Measurements from ENCODE around the gene GFOD1. TPM values are rescaled to one million over a fixed set of nuclear protein-coding genes. Genes with fewer than 3 reads are reported as not detected.

Gene GFOD1
- total RNA-seq, 1 donor from 2014 or later = 8.4 TPM

DNA sequence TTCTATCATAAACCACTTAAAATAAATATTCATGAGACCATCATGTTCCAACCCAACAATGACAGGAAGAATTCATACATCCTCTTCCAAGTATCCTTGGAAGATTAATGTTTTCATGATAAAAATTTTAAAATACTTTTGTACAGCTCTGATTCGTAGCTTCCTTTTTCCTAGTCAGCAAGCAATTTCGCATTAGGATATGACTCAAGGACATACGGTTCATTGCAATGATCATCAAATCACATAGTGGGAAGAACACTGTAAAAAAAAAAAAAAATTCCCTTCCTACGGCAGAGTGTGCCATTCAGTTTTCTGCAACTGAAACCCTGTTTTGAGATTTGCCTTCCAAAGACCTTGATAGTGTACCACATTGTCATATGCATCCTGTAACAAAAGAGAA, 35.3 kb upstream of the GFOD1 start:
- POLR2A ChIA-PET = no interaction called here
- H3K9me3 Mint-ChIP-seq = no peaks in the 10 kb centered on the region

DNA sequence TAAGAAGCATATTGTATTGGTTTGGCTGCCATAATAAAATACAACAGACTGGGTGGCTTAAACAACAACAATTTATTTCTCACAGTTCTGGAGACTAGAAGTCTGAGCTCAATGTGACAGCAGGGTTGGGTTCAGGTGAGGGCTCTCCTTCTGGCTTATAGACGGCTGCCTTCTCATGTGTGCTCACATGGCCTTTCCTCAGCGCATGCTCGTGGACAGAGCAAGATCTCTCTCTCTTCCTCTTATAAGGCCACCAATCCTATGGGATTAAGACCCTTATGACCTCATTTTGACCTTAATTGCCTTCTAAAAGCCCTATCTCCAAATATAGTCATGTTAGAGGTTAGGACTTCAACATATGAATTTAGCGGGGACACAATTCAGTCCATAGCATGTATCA, 32.4 kb upstream of the GFOD1 start:
- no peak overlapping the region for H3K4me3 Mint-ChIP-seq
- H3K27ac Mint-ChIP-seq = peak overlapping the region; percentile 14
- no peaks in the 10 kb centered on the region for H3K36me3 Mint-ChIP-seq (ENCODE audit: low read depth)
- H3K4me1 Mint-ChIP-seq = peaks cover 14% of the 10 kb centered on the region
- CTCF ChIA-PET = no interaction called here
- TF ChIP-seq, protein P1, sequence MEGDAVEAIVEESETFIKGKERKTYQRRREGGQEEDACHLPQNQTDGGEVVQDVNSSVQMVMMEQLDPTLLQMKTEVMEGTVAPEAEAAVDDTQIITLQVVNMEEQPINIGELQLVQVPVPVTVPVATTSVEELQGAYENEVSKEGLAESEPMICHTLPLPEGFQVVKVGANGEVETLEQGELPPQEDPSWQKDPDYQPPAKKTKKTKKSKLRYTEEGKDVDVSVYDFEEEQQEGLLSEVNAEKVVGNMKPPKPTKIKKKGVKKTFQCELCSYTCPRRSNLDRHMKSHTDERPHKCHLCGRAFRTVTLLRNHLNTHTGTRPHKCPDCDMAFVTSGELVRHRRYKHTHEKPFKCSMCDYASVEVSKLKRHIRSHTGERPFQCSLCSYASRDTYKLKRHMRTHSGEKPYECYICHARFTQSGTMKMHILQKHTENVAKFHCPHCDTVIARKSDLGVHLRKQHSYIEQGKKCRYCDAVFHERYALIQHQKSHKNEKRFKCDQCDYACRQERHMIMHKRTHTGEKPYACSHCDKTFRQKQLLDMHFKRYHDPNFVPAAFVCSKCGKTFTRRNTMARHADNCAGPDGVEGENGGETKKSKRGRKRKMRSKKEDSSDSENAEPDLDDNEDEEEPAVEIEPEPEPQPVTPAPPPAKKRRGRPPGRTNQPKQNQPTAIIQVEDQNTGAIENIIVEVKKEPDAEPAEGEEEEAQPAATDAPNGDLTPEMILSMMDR (IDR thresholded peaks at IDR 0.05) = no peak
- intact Hi-C loops (cut with micrococcal nuclease) = no loop called here
- no peaks in the 10 kb centered on the region for H3K9me3 Mint-ChIP-seq
- ATAC-seq (ENCODE audit: low read depth) = no peak
- no peak for DNase-seq
- H3K27me3 Mint-ChIP-seq = no peaks in the 10 kb centered on the region
- POLR2A ChIA-PET = no interaction called here

More for the DNA sequence above, 35.3 kb upstream of the GFOD1 start:
- ATAC-seq (ENCODE audit: low read depth) = no peak
- H3K27me3 Mint-ChIP-seq = no peaks in the 10 kb centered on the region
- CTCF ChIA-PET = interaction anchor here (0.7 kb wide), 1 partner anchor 114 kb away, joined by 3 read pairs; no protein-coding TSS in a partner anchor
- TF ChIP-seq, protein P1 (IDR thresholded peaks at IDR 0.05) = no peak
- no peak overlapping the region for H3K4me3 Mint-ChIP-seq
- no peak for DNase-seq
- intact Hi-C loops (cut with micrococcal nuclease) = no loop called here
- H3K27ac Mint-ChIP-seq = no peak overlapping the region
- no peaks in the 10 kb centered on the region for H3K36me3 Mint-ChIP-seq (ENCODE audit: low read depth)
- H3K4me1 Mint-ChIP-seq = peaks cover 42% of the 10 kb centered on the region

DNA sequence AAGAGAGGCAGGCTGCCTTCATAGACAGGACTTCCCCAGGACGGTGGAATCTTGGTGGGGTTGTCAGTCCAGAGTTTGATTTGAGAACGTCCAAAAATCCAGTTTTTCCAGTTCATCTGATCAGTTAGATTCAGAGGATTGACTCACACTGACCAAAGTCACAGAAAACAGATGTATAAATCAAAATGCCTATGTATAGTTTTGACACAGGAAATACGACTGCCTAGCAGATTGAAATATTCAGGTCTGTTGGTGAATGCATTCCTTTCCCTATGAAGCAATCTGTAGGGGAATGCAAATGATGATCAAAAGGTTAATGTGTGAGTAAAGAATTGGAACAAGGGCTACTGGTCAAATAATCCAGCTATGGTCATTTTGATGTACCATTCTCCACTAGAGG, 29.7 kb upstream of the GFOD1 start:
- no peaks in the 10 kb centered on the region for H3K27me3 Mint-ChIP-seq
- no peaks in the 10 kb centered on the region for H3K9me3 Mint-ChIP-seq
- CTCF ChIA-PET = no interaction called here
- H3K36me3 Mint-ChIP-seq (ENCODE audit: low read depth) = no peaks in the 10 kb centered on the region
- intact Hi-C loops (cut with micrococcal nuclease) = no loop called here
- H3K4me1 Mint-ChIP-seq = no peaks in the 10 kb centered on the region
- H3K27ac Mint-ChIP-seq = no peak overlapping the region
- DNase-seq (no peak), ATAC-seq (ENCODE audit: low read depth) (no peak)
- TF ChIP-seq, protein P1 (IDR thresholded peaks at IDR 0.05) = no peak
- H3K4me3 Mint-ChIP-seq = no peak overlapping the region
- POLR2A ChIA-PET = no interaction called here

DNA sequence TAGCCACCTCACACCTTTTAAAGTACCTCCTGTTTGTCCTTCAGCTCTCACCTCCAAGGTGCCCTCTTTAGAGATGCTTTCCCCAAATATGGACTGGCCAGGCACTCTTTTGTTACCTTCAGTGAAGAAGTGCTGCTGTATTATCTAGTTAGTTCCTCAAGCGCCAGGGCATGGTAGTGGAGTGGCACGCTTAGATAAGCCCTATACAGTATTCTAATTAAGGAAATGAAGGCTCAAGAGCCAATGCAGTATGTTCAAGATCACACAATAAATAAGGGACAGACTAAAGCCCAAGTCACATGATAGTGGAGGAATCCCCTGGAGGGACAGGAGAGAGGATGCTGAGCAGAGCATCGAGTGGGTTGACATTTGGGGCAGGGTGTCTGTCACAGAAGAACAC, 28.5 kb upstream of the GFOD1 start:
- Mint-ChIP-seq H3K9me3 (no peaks in the 10 kb centered on the region), H3K4me3 (no peak overlapping the region), H3K36me3 (ENCODE audit: low read depth) (no peaks in the 10 kb centered on the region), H3K27me3 (no peaks in the 10 kb centered on the region), H3K4me1 (no peaks in the 10 kb centered on the region), H3K27ac (no peak overlapping the region)
- CTCF ChIA-PET = no interaction called here
- TF ChIP-seq, protein P1 (IDR thresholded peaks at IDR 0.05) = no peak
- ATAC-seq (ENCODE audit: low read depth) (no peak), DNase-seq (no peak)
- POLR2A ChIA-PET = no interaction called here
- intact Hi-C loops (cut with micrococcal nuclease) = no loop called here

DNA sequence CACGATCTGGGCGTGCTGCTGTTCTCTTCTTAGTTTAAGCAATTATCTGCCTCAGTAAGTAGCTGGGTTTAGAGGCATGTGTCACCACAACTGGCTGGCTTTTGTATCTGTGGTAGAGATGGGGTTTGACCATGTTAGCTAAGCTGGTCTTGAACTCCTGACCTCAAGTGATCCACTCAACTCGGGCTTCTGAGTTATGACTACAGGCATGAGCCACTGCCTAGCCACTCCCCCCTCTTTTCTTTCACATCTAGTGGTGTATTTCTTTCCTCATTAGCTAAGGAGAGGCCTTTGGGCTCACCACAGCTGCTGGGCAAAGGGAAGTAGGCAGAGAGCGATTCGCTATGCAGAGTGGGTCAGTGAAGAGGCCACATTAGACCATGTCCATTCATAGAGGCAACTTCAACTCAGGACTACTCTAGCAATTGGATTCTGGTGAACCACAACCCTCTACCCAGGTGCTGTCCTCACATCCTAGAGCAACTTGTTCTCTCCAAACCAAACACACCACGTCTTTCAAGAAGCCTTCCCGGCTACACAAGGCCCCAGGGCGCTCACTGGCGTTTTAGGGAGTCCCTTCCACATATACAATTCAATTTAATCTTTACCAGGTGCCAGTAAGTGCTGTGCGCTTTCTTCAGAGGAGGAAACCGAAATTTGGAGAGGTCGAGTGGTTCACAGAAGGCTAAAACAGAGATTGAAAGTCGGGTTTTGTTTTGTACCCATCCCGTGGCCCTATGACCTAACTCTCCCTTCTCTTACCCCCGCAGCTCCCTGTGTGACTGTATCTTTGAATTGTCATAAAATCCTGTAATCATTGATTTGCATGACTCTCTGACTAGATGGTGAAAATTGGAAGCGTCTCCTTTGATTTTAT, 26.5 kb upstream of the GFOD1 start:
- no peaks in the 10 kb centered on the region for H3K36me3 Mint-ChIP-seq (ENCODE audit: low read depth)
- H3K9me3 Mint-ChIP-seq = no peaks in the 10 kb centered on the region
- CTCF ChIA-PET = no interaction called here
- intact Hi-C loops (cut with micrococcal nuclease) = no loop called here
- H3K27ac Mint-ChIP-seq = no peak overlapping the region
- TF ChIP-seq, protein P1 (IDR thresholded peaks at IDR 0.05) = no peak
- ATAC-seq (ENCODE audit: low read depth) (no peak), DNase-seq (no peak)
- POLR2A ChIA-PET = no interaction called here
- H3K27me3 Mint-ChIP-seq = no peaks in the 10 kb centered on the region
- H3K4me3 Mint-ChIP-seq = no peak overlapping the region
- no peaks in the 10 kb centered on the region for H3K4me1 Mint-ChIP-seq
